ENCODE data around the gene SOX6. TPM values are rescaled to one million over a fixed set of nuclear protein-coding genes. Genes with fewer than 3 reads are reported as not detected.

The SOX6 gene
- total RNA-seq, 1 experiment from 2014 or later, result not detected

- no peaks in the 10 kb centered on the region for H3K23me2 ChIP-seq (ENCODE audit: insufficient read length, low read depth, low read length, poor library complexity, severe bottlenecking)
- H3K14ac ChIP-seq (ENCODE audit: insufficient read depth, low read length), result no peak overlapping the region
- H3K23ac ChIP-seq (ENCODE audit: insufficient read length, low read depth, low read length), result no peak overlapping the region
- DNase-seq, result no peak
- H4K91ac ChIP-seq (ENCODE audit: insufficient read length, low read depth, low read length), result no peak overlapping the region
- H3K4ac ChIP-seq (ENCODE audit: low read depth, low read length), result no peak overlapping the region
- no peak overlapping the region for H2BK12ac ChIP-seq (ENCODE audit: insufficient read length, low read depth, low read length)
- H3K4me1 ChIP-seq (ENCODE audit: insufficient read depth, low read length), result peaks cover 3% of the 10 kb centered on the region; the same call in 1 of the 2 replicates
- no peak overlapping the region for H3K9ac ChIP-seq (ENCODE audit: extremely low read depth, insufficient read length, low read length)
- no peak overlapping the region for H3K4me2 ChIP-seq (ENCODE audit: insufficient read depth, insufficient read length, low read length)
- H3K79me2 ChIP-seq (ENCODE audit: insufficient read depth, low read length), result no peaks in the 10 kb centered on the region
- H2BK20ac ChIP-seq (ENCODE audit: low read depth, low read length, poor library complexity, severe bottlenecking), result no peak overlapping the region
- H3K9me3 Mint-ChIP-seq, result no peaks in the 10 kb centered on the region
- H3K79me1 ChIP-seq (ENCODE audit: insufficient read depth, low read depth, low read length, poor library complexity, severe bottlenecking), result no peaks in the 10 kb centered on the region
- H3K27ac ChIP-seq (ENCODE audit: insufficient read length, low read depth, low read length), result no peak overlapping the region
- no peak overlapping the region for H2BK120ac ChIP-seq (ENCODE audit: low read depth, low read length, poor library complexity, severe bottlenecking)
- no peaks in the 10 kb centered on the region for H3K27me3 ChIP-seq (ENCODE audit: insufficient read depth, low read length)
- H3K36me3 Mint-ChIP-seq (ENCODE audit: insufficient read depth in 1 of 3, low read depth in 3 of 3), result no peaks in the 10 kb centered on the region
- H3K4me3 Mint-ChIP-seq, result no peak overlapping the region
- WGBS (ENCODE audit: extremely low coverage, insufficient read length, low lambda C conversion rate), result 100% methylated on average over 1 of the region's 2 CpGs
- H2AK5ac ChIP-seq (ENCODE audit: insufficient read length, low read length), result no peak overlapping the region
- H2BK5ac ChIP-seq (ENCODE audit: insufficient read length, low read length), result no peak overlapping the region
- no peaks in the 10 kb centered on the region for H3K9me3 ChIP-seq (ENCODE audit: control insufficient read depth, low read depth, low read length)
- no peak overlapping the region for H4K5ac ChIP-seq (ENCODE audit: insufficient read length, low read depth, low read length)
- H4K20me1 ChIP-seq (ENCODE audit: control insufficient read depth, insufficient read depth, insufficient read length), result no peaks in the 10 kb centered on the region
- no peak for TF ChIP-seq CTCF (conservative IDR thresholded peaks at IDR 0.05)
- no peak overlapping the region for H3K27ac Mint-ChIP-seq
- H3T11ph ChIP-seq (ENCODE audit: low read length), result no peak overlapping the region
- H2BK15ac ChIP-seq (ENCODE audit: low read depth, low read length), result no peak overlapping the region
- H3K18ac ChIP-seq (ENCODE audit: insufficient read length, low read depth, low read length), result no peak overlapping the region
- peaks cover 15 to 17% of the 10 kb centered on the region in 2 experiments for H3K4me1 Mint-ChIP-seq
- H4K8ac ChIP-seq (replicated peaks; ENCODE audit: insufficient read length, low read depth, low read length), result no peak overlapping the region
- H2AFZ ChIP-seq (ENCODE audit: low read length), result no peak overlapping the region
- H3K56ac ChIP-seq (ENCODE audit: insufficient read length, low read depth, low read length), result no peak overlapping the region
- H3K27me3 Mint-ChIP-seq (ENCODE audit: low read depth), result peaks cover 25% of the 10 kb centered on the region
Observed at GRCh38 chr11:16357775-16358174, 1.4 kb upstream of the SOX6 start.
